ENCODE measurements around the gene KLRF2.

GRCh38 chr12:9867531-9867930, 13.8 kb upstream of the KLRF2 start:
- TF ChIP-seq POLR2AphosphoS5 (IDR thresholded peaks at IDR 0.05) (no peak), POLR2A (IDR thresholded peaks at IDR 0.05) (no peak)
